SK-N-SH (cell line): ENCODE data around the gene MDM4. TPM values are rescaled to one million over a fixed set of nuclear protein-coding genes. Genes with fewer than 3 reads are reported as not detected.

Source experiments
- CTCF ChIA-PET: fragments of 300-600, 350-600 bp; formaldehyde crosslinking; extraction: SDS; loops from one replicate; lab custom pipeline; 2021; lab: Yijun Ruan, JAX
- POLR2A ChIA-PET: fragments of 350-600 bp; sonication (Branson Sonifier 250); formaldehyde crosslinking; extraction: SDS; loops from one replicate; lab custom pipeline; 2020; ENCODE audit warnings: antibody characterized with exemption, inconsistent platforms; lab: Yijun Ruan, JAX
- DNase-seq: peaks from one replicate; pipeline ENCODE4 v3.0.0; 2012
- H2AFZ ChIP-seq: fragments of 200-600 bp; sonication (generic); 2 replicates; pipeline ENCODE4 v1.8.1; 2016; ENCODE audit warnings: antibody characterized with exemption, mild to moderate bottlenecking, low read depth
- H3F3A ChIP-seq: fragments of 200-600 bp; sonication (generic); replicated peaks from 2 replicates; pipeline ENCODE3; 2016; ENCODE audit warnings: antibody characterized with exemption, mild to moderate bottlenecking; ENCODE audit not compliant: insufficient read depth
- H3K27ac ChIP-seq, 2 experiments: fragments of 200-500 bp in 1 of 2; fragments of 200-600 bp in 1 of 2; sonication (Bioruptor generic) in 1 of 2; sonication (generic), shearing (Covaris generic) in 1 of 2; 2 replicates each; pipeline versions ENCODE4 v1.5.1 to v1.6.1; 2014 to 2016; ENCODE audit warnings: low read depth in 2 of 2, inconsistent platforms in 1 of 2, low read length in 1 of 2, mild to moderate bottlenecking in 1 of 2, mixed read lengths in 1 of 2
- H3K27me3 ChIP-seq: fragments of 200-600 bp; sonication (generic), shearing (Covaris generic); 2 replicates; pipeline ENCODE4 v1.6.1; 2016; ENCODE audit warnings: mixed run types; ENCODE audit not compliant: insufficient read depth
- H3K36me3 ChIP-seq, 2 experiments: fragments of 200-500 bp in 1 of 2; fragments of 200-600 bp in 1 of 2; sonication (Bioruptor generic) in 1 of 2; sonication (generic) in 1 of 2; replicated peaks in 1 of 2; 2 replicates each; pipeline versions ENCODE3 to v1.5.1; 2014 to 2016; ENCODE audit warnings: low read length in 1 of 2, mild to moderate bottlenecking in 1 of 2; ENCODE audit not compliant: insufficient read depth in 2 of 2, control insufficient read depth in 1 of 2
- H3K4me1 ChIP-seq, 2 experiments: fragments of 200-500 bp in 1 of 2; fragments of 200-600 bp in 1 of 2; sonication (Bioruptor generic) in 1 of 2; sonication (generic), shearing (Covaris generic) in 1 of 2; 2 replicates each; pipeline versions ENCODE4 v1.5.1 to v1.6.1; 2014 to 2016; ENCODE audit warnings: low read depth in 1 of 2, low read length in 1 of 2, mixed run types in 1 of 2; ENCODE audit not compliant: insufficient read depth in 2 of 2, control insufficient read depth in 1 of 2
- H3K4me2 ChIP-seq: fragments of 200-600 bp; sonication (generic), shearing (Covaris generic); 2 replicates; pipeline ENCODE4 v1.6.1; 2017; ENCODE audit warnings: mixed run types
- H3K4me3 ChIP-seq, 2 experiments: fragments of 200-500 bp in 1 of 2; fragments of 200-600 bp in 1 of 2; sonication (Bioruptor generic) in 1 of 2; sonication (generic), shearing (Covaris generic) in 1 of 2; 2 replicates each; pipeline versions ENCODE4 v1.5.1 to v1.8.1; 2014 to 2016; ENCODE audit warnings: low read depth in 2 of 2, inconsistent platforms in 1 of 2, low read length in 1 of 2, mild to moderate bottlenecking in 1 of 2, mixed read lengths in 1 of 2, moderate library complexity in 1 of 2
- H3K79me2 ChIP-seq: fragments of 200-600 bp; sonication (generic); 2 replicates; pipeline ENCODE4 v1.8.1; 2017; ENCODE audit warnings: mild to moderate bottlenecking; ENCODE audit not compliant: insufficient read depth
- H3K9ac ChIP-seq: fragments of 200-600 bp; sonication (generic); 2 replicates; pipeline ENCODE4 v1.6.1; 2017; ENCODE audit warnings: mixed run types
- H3K9me2 ChIP-seq: fragments of 200-600 bp; sonication (generic); 2 replicates; pipeline ENCODE4 v1.6.1; 2017; ENCODE audit warnings: mixed run types
- H3K9me3 ChIP-seq: fragments of 200-600 bp; sonication (generic); 2 replicates; pipeline ENCODE4 v1.6.1; 2017; ENCODE audit warnings: mixed run types, mild to moderate bottlenecking, moderate library complexity
- H4K20me1 ChIP-seq: fragments of 200-600 bp; sonication (generic); 2 replicates; pipeline ENCODE4 v1.6.1; 2017; ENCODE audit warnings: mild to moderate bottlenecking, mixed run types; ENCODE audit not compliant: insufficient read depth
- CHD2 ChIP-seq: fragments of 150-350 bp; IDR thresholded peaks from 2 replicates; pipeline ENCODE4 v1.6.1; 2018; ENCODE audit warnings: low read length; ENCODE audit not compliant: partially characterized antibody
- FOSL2 ChIP-seq: IDR thresholded peaks from 2 replicates; pipeline ENCODE4 v1.4.0; 2012; ENCODE audit warnings: low read depth, mild to moderate bottlenecking, moderate library complexity, borderline replicate concordance
- FOXM1 ChIP-seq: IDR thresholded peaks from 2 replicates; pipeline ENCODE4 v1.4.0; 2012; ENCODE audit warnings: low read depth, mild to moderate bottlenecking
- JUND ChIP-seq: IDR thresholded peaks from 2 replicates; pipeline ENCODE4 v1.4.0; 2012
- MEF2A ChIP-seq: IDR thresholded peaks from 2 replicates; pipeline ENCODE4 v1.4.0; 2012; ENCODE audit warnings: low read depth, borderline replicate concordance
- MXI1 ChIP-seq: IDR thresholded peaks from 2 replicates; pipeline ENCODE4 v1.6.1; 2012; ENCODE audit warnings: mild to moderate bottlenecking, low read depth, low read length, improper control_type of control experiment
- NFIC ChIP-seq: IDR thresholded peaks from 2 replicates; pipeline ENCODE4 v1.4.0; 2012; ENCODE audit warnings: borderline replicate concordance
- RAD21 ChIP-seq: IDR thresholded peaks from 2 replicates; pipeline ENCODE4 v1.6.1; 2012; ENCODE audit warnings: mild to moderate bottlenecking, low read length
- RCOR1 ChIP-seq: fragments of 150-350 bp; IDR thresholded peaks from 2 replicates; pipeline ENCODE4 v1.6.1; 2017; ENCODE audit warnings: antibody characterized with exemption, low read length
- RFX5 ChIP-seq: IDR thresholded peaks from 2 replicates; pipeline ENCODE4 v1.6.1; 2012; ENCODE audit warnings: mild to moderate bottlenecking, improper control_type of control experiment, low read length
- RXRA ChIP-seq: IDR thresholded peaks from 2 replicates; pipeline ENCODE4 v1.4.0; 2012; ENCODE audit warnings: low read depth, mild to moderate bottlenecking, borderline replicate concordance
- SIN3A ChIP-seq: IDR thresholded peaks from 2 replicates; pipeline ENCODE4 v1.6.1; 2012; ENCODE audit warnings: low read depth, mild to moderate bottlenecking, low read length, moderate library complexity, borderline replicate concordance
- SMC3 ChIP-seq: IDR thresholded peaks from 2 replicates; pipeline ENCODE4 v1.6.1; 2012; ENCODE audit warnings: low read depth, low read length, improper control_type of control experiment
- WGBS: methylation state at CpG from one replicate; pipeline ENCODE4 v1.1.6; 2017; ENCODE audit warnings: low lambda C conversion rate; 5-methylcytosine and 5-hydroxymethylcytosine counted together
- polyA plus RNA-seq, 3 experiments: library from polyadenylated mRNA; depleted of rRNA; stranded (reverse); fragments of >200 nt; gene quantifications; 2 replicates each; pipeline ENCODE4 v1.2.3, GENCODE V29; 2012
- TF ChIP-seq, protein P1 (sequence below): IDR thresholded peaks from 2 replicates; pipeline ENCODE4 v1.4.0; 2012; ENCODE audit warnings: low read depth
- TF ChIP-seq, protein P2 (sequence below): IDR thresholded peaks from 2 replicates; pipeline ENCODE4; 2012
- TF ChIP-seq, protein P3 (sequence below): IDR thresholded peaks from 2 replicates; pipeline ENCODE4 v1.6.1; 2012; ENCODE audit warnings: mild to moderate bottlenecking, low read depth, low read length, moderate library complexity

Gene MDM4
- polyA plus RNA-seq, 1 of the 3 experiments (the other 2 are of a cell fraction), result 6.2 TPM

DNA sequence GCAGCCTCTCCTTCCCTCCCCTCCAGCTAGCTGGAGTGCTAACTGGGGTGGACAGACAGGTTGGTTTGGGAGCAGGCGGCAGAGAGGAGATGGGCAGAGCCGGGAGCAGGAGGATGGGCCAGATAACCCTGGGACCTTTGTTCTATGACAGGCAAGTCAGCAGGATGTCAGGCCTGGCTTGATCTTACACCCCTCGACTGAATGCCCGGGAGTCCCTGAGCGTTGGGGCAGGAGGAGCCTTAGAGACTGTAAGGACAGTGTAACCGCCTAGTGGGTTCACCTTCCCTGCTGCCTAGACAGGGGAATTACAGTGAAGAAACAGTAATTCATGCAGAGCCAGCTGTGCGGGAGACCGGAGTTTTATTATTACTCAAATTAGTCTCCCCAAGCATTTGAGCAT, 60.2 kb downstream of the MDM4 start:
- POLR2A ChIA-PET, result no interaction called here

DNA sequence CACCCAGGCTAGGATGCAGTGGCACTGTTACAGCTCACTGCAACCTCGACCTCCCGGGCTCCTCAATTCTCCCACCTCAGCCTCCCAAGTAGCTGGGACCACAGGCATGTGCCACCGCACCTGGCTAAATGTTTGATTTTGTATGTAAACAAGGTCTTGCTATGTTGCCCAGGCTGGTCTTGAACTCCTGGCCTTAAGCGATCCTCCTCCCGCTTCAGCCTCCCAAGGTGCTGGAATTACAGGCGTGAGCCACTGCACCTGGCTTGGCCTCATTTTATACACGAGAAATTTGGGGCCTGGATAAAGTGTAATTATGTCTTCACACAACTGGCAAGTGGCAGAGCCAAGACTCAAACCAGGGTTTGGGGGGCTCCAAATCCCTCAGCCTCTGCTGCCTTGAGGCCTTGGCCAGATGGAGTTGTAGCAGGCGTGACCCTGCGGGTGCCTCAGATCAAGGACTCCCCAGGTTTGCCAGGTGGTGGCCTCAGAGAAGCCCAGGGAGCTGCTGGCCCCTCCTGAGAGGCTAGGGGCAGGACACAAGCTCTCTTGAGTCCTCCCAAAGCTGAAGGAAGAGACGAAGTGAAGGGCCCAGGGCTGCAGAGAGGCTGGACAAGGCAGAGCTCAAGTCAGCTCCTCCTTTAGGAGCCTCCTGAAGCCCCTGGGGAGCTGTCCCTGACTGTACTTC, 61.7 kb downstream of the MDM4 start:
- ChIA-PET POLR2A (no interaction called here), CTCF (interaction anchor here (0.6 to 18.4 kb wide), 8 partner anchors 12 to 1361 kb away, joined by 3 to 568 read pairs (median 4); no protein-coding TSS in a partner anchor)
- no peak overlapping the region for H3K4me3 ChIP-seq
- H3K27me3 ChIP-seq, result no peaks in the 10 kb centered on the region
- no peaks in the 10 kb centered on the region for H4K20me1 ChIP-seq
- H3K9me3 ChIP-seq, result no peaks in the 10 kb centered on the region
- no peaks in the 10 kb centered on the region for H3K36me3 ChIP-seq
- H3K9ac ChIP-seq, result no peak overlapping the region
- no peak overlapping the region for H3K4me2 ChIP-seq
- no peak overlapping the region for H3K27ac ChIP-seq
- no peak overlapping the region for H2AFZ ChIP-seq
- H3K79me2 ChIP-seq, result no peaks in the 10 kb centered on the region
- no peaks in the 10 kb centered on the region for H3K9me2 ChIP-seq
- WGBS, result 76% methylated on average over 7 of the region's 10 CpGs
- H3K4me1 ChIP-seq, result peaks cover 6 to 31% of the 10 kb centered on the region in 2 experiments; a peak in 3 of 4 replicates
- no peaks in the 10 kb centered on the region for H3F3A ChIP-seq
- no peak for DNase-seq
- TF ChIP-seq RXRA, result no peak
- TF ChIP-seq JUND, result no peak
- TF ChIP-seq FOSL2, result no peak
- no peak for TF ChIP-seq FOXM1
- TF ChIP-seq, protein P1, sequence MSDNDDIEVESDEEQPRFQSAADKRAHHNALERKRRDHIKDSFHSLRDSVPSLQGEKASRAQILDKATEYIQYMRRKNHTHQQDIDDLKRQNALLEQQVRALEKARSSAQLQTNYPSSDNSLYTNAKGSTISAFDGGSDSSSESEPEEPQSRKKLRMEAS, result no peak
- no peak for TF ChIP-seq RCOR1
- no peak for TF ChIP-seq NFIC
- TF ChIP-seq SMC3, result no peak
- TF ChIP-seq, protein P2, sequence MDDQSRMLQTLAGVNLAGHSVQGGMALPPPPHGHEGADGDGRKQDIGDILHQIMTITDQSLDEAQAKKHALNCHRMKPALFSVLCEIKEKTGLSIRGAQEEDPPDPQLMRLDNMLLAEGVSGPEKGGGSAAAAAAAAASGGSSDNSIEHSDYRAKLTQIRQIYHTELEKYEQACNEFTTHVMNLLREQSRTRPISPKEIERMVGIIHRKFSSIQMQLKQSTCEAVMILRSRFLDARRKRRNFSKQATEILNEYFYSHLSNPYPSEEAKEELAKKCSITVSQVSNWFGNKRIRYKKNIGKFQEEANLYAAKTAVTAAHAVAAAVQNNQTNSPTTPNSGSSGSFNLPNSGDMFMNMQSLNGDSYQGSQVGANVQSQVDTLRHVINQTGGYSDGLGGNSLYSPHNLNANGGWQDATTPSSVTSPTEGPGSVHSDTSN, result no peak
- TF ChIP-seq RFX5, result no peak
- TF ChIP-seq MXI1, result no peak
- TF ChIP-seq, protein P3, sequence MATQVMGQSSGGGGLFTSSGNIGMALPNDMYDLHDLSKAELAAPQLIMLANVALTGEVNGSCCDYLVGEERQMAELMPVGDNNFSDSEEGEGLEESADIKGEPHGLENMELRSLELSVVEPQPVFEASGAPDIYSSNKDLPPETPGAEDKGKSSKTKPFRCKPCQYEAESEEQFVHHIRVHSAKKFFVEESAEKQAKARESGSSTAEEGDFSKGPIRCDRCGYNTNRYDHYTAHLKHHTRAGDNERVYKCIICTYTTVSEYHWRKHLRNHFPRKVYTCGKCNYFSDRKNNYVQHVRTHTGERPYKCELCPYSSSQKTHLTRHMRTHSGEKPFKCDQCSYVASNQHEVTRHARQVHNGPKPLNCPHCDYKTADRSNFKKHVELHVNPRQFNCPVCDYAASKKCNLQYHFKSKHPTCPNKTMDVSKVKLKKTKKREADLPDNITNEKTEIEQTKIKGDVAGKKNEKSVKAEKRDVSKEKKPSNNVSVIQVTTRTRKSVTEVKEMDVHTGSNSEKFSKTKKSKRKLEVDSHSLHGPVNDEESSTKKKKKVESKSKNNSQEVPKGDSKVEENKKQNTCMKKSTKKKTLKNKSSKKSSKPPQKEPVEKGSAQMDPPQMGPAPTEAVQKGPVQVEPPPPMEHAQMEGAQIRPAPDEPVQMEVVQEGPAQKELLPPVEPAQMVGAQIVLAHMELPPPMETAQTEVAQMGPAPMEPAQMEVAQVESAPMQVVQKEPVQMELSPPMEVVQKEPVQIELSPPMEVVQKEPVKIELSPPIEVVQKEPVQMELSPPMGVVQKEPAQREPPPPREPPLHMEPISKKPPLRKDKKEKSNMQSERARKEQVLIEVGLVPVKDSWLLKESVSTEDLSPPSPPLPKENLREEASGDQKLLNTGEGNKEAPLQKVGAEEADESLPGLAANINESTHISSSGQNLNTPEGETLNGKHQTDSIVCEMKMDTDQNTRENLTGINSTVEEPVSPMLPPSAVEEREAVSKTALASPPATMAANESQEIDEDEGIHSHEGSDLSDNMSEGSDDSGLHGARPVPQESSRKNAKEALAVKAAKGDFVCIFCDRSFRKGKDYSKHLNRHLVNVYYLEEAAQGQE, result no peak
- TF ChIP-seq CHD2, result no peak
- no peak for TF ChIP-seq RAD21
- no peak for TF ChIP-seq MEF2A

More for the DNA sequence above, 60.2 kb downstream of the MDM4 start:
- H4K20me1 ChIP-seq, result no peaks in the 10 kb centered on the region
- H3K27ac ChIP-seq, result no peak overlapping the region
- 94% methylated on average over 6 of the region's 8 CpGs for WGBS
- no peaks in the 10 kb centered on the region for H3K36me3 ChIP-seq
- no peak overlapping the region for H3K9ac ChIP-seq
- no peaks in the 10 kb centered on the region for H3K27me3 ChIP-seq
- no peaks in the 10 kb centered on the region for H3K9me2 ChIP-seq
- H3K4me2 ChIP-seq, result no peak overlapping the region
- H2AFZ ChIP-seq, result no peak overlapping the region
- no peak overlapping the region for H3K4me3 ChIP-seq
- H3K9me3 ChIP-seq, result no peaks in the 10 kb centered on the region
- TF ChIP-seq RAD21 (no peak), SIN3A (no peak), MEF2A (no peak)
- TF ChIP-seq, protein P2, result no peak
- no peaks in the 10 kb centered on the region for H3F3A ChIP-seq
- no peaks in the 10 kb centered on the region for H3K79me2 ChIP-seq
- CTCF ChIA-PET, result interaction anchor here (1.9 to 18.4 kb wide), 5 partner anchors 10 to 232 kb away, joined by 4 to 568 read pairs (median 21); no protein-coding TSS in a partner anchor
- peaks cover 6 to 32% of the 10 kb centered on the region in 2 experiments; a peak in 3 of 4 replicates for H3K4me1 ChIP-seq
- no peak for DNase-seq
